Activated CD8-positive, alpha-beta memory T cell treated with anti-CD3 and anti-CD28 coated beads, Interleukin-2, amount 50 U/mL, for 4 hours (primary cell): ENCODE measurements around the gene TEAD3.

ENCODE experiments used
- DNase-seq: peaks from one replicate; pipeline ENCODE4 v3.0.0-alpha.2; 2020

TEAD3 gene

DNA sequence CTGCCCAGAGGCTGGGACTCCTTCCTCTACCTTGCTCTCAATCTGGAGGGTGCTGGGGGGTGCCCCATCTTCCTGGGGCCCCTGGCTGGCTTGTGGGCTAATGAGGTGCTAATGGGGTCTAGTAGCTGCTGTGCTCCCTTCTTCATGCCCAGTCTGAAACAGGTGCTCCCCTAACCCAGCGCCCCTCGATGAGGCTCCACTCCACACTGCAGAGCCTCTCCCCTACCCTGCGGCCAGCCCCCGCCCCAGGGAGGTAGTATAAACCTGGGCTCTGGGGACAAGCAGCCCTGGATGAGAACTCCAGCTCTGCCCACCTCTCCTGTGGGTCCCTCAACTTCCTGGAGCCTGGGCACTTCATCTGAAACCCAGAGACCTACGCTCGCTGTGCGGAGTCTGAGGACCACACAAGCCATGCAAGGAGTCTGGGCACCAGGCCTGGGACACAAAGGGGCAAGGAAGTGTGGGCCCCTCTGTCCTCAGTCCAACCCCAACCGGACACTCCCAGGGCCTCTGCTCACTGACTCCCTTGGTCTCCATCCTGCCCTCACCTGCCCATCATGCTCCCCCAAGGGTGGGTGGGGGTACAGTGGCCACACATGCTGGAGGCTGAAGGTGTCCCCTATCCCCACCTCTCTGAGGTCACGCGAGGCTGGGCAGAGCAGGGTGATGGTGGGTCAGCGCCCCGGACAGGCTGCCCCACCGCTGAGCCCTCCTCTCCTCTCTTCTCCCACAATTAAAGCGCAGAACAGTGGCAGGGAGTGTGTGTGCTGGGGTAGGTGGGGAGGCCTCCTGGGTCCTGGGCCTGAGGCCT lies 22.5 kb downstream of the TEAD3 start:
- DNase-seq, result no peak

GRCh38 chr6:35473850-35474130 lies 23.1 kb downstream of the TEAD3 start:
- DNase-seq, result no peak

GRCh38 chr6:35473075-35473849 lies 23.6 kb downstream of the TEAD3 start:
- DNase-seq, result no peak

DNA sequence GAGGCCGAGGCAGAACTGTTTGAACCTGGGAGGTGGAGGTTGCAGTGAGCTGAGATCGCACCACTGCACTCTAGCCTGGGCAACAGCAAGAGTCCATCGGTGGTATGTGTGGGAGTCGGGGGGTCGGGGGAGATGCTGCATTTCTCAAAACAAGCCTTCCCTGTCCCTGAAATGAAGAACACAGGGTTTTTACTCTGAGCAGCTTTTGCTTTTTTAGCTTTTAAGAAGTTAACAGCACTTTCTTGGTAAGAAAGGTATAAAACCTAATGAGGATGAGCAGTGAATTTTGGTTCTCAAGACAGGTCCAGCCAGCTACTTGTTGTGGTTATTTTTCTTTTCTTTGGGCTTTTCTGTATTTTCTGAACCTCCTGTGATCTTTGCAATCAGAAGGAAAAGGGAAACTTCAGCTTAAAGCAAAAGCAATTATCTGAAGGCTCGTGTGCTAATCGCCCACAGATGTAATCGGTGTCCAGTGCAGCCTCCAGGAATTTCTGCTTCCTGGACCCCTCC lies 25.0 kb downstream of the TEAD3 start:
- no peak for DNase-seq

DNA sequence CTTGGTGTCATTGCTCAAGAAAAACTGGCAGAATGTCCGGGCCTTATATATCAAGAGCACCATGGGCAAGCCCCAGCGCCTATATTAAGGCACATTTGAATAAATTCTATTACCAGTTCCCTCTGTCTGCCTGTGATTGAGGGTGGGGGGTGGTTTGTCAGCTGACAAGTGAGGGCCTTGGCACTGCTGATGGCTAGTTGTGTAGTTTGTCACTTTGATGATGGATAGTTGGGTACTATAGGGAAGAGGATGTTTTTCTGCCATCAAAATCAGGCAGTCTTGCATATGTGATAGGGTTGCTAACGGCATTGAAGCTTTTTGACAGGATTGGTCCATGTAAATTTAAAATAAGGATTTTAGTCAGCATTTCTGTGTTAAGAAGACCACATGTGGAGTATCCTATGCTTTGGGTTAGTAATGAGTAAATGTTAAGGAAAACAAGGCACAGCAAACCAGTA lies 26.2 kb downstream of the TEAD3 start:
- no peak for DNase-seq

- no peak for DNase-seq
These were observed 26.9 kb downstream of the TEAD3 start for GRCh38 chr6:35469751-35470662.

GRCh38 chr6:35468980-35469750 lies 27.7 kb downstream of the TEAD3 start:
- DNase-seq, result peak; percentile 57

DNA sequence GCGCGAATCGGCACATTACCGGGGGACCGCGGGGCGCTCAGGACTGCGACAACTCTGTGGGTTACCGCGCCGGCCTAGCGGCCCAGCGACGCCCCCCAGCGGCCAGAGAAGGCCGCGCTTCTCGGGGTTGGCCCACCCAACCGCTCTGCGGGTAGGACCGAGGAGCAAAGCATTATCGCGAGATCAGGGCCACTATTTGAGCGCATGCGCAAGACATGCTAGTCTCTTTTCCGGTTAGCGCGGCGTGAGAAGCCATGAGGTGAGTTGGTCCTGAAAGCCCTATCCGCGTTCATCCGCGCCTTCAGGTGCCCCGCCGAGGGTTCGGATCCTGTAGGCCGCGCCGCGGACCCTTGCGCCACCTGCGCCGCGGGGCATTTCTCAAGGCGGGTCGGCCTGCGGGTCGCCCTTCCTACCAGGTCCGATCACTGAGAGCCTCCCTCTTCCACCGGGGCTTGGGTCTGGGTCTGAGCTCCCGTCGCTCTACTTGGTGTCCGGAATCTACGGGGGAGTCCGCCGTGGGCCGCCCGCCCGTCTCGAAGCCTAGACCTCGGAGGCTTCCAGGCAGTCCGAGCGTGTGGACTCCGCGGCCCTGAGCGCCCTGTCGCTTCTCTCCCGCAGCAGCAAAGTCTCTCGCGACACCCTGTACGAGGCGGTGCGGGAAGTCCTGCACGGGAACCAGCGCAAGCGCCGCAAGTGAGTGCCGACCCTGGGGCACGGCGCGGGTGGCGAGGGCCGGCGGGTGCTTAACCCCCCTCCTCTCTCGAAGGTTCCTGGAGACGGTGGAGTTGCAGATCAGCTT lies 28.5 kb downstream of the TEAD3 start, which contains the start of gene RPL10A:
Gene RPL10A, plus strand, starts transcription at position 221 of the 799 bp plus-strand sequence. Its CDS starts 34 bp downstream, at position 255.
- DNase-seq, result peak; percentile 97

- no peak for DNase-seq
These were observed 31.2 kb downstream of the TEAD3 start for GRCh38 chr6:35465646-35466045.

DNA sequence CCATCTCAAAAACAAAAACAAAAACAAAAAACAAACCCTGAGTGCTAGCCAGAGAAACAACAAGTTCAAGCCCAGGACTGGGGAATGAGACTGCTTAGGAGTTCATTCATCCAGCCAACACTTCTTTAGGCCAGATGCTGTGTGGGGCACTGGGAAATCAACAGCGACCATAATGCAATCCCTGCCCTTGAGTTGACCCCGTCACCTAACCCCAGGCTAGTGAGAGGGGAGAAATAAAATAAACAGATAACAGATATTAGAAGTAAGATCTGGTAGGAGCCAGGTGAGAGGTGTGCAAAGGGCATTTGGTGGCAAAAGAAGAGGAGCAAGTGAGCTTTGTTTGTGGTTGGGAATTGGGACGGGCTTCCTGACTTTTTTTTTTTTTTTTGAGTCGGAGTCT lies 33.6 kb downstream of the TEAD3 start:
- DNase-seq, result no peak

GRCh38 chr6:35461270-35461669 lies 35.6 kb downstream of the TEAD3 start:
- DNase-seq, result no peak

DNA sequence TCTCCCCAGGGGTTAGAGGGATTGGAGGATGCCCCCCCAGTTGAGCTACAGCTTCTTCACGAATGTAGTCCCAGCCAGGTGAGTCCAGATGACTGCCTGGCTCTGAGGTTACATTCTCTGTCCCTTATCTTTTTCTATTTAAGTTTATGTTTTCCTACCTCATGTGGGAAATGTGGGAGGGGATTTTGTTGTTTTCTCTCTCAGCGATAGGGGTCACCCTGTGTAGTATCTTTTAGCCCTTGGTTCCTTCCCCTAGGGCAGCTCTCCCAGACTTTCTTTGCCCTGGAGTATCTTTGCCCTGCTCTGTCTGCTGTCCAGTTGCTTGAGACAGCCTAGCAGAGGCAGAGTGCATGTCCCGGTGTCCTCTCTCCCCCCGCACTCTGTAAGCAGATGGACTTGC lies 39.0 kb downstream of the TEAD3 start:
- no peak for DNase-seq

- DNase-seq, result no peak
These were observed 42.3 kb downstream of the TEAD3 start for GRCh38 chr6:35454391-35455110.

DNA sequence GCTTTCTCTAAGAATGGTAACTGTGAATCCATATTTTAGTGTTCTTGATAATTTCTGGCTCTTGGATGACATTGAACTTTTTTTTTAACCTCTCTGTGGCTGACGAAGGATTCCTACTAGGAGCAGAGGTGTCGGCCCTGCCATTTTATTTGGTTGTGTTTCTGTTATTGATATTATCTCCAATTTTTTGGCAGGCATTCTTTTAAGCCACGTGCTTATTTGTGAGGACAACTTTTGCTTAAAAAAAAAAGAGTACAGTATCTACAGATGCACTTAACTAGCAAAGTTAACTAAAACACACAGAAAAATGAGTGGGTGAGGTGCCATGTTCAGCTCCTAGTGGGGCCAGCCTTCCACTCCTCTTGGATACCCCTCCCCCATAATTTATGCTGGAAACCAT lies 43.6 kb downstream of the TEAD3 start:
- DNase-seq, result no peak

GRCh38 chr6:35452183-35453090 lies 44.4 kb downstream of the TEAD3 start, which contains the start of gene FANCE:
Gene FANCE (plus strand): TSS chr6:35452338. CDS start chr6:35452546, 208 bp downstream.
- DNase-seq, result peak; percentile 90

GRCh38 chr6:35451354-35452182 lies 45.3 kb downstream of the TEAD3 start:
- DNase-seq, result no peak

DNA sequence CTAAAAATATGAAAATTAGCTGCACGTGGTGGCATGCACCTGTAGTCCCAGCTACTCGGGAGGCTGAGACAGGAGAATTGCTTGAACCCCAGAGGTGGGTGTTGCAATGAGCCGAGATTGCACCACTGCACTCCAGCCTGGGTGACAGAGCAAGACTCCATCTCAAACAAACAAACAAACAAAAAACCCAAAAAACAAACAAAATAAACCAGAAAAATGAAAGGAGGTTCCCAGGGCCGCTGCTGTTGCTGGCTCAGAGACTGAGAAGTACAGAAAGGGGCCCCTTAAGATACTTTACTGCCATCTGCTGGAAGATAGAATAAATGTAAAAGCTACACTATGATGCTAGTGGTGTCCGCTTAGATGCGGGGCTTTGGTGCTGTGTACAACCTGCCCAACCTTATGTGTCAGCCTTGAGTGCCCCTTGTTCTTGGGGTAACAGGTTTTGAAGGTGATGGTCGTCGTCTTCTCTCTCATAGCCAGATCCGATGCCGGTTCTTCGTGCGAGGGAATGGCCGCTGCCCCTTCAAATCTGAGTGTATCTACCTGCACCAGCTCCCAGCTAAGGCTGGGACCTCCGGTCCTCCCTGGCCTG lies 47.5 kb downstream of the TEAD3 start:
- DNase-seq, result no peak

GRCh38 chr6:35448191-35448590 lies 48.7 kb downstream of the TEAD3 start:
- no peak for DNase-seq
